Hepatocyte (in vitro differentiated cells): Measurements from ENCODE around the gene NANOG.

Experiments used
- EZH2phosphoT487 ChIP-seq: fragments of 200-600 bp; sonication (generic); IDR thresholded peaks from one replicate; pipeline ENCODE4 v1.6.1; 2018; ENCODE audit warnings: antibody characterized with exemption, mild to moderate bottlenecking, low read depth, moderate library complexity; ENCODE audit not compliant: unreplicated experiment, severe bottlenecking
- TF ChIP-seq, protein P1 (sequence below): fragments of 200-600 bp; sonication (generic); IDR thresholded peaks from 2 replicates; pipeline ENCODE4 v1.5.1; 2016; ENCODE audit warnings: antibody characterized with exemption, mild to moderate bottlenecking; ENCODE audit not compliant: poor library complexity

DNA sequence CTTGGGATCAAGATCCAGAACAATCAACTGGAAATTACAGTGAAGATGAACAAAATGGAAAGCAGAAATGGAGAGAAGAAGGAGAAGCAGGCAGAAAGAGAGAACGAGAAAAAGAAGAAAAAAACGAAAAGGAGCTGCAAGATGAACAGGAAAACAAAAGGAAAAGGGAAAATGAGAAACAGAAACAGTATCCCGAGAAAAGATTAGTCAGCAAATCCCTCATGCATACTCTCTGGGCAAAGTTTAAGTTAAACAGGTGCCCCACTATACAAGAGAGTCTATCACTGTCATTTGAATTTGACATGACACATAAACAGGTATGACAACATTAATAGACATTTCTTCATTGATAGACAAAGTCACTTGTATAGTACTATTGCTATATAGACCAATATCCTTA, 19.2 kb upstream of the NANOG start:
- TF ChIP-seq, protein P1, sequence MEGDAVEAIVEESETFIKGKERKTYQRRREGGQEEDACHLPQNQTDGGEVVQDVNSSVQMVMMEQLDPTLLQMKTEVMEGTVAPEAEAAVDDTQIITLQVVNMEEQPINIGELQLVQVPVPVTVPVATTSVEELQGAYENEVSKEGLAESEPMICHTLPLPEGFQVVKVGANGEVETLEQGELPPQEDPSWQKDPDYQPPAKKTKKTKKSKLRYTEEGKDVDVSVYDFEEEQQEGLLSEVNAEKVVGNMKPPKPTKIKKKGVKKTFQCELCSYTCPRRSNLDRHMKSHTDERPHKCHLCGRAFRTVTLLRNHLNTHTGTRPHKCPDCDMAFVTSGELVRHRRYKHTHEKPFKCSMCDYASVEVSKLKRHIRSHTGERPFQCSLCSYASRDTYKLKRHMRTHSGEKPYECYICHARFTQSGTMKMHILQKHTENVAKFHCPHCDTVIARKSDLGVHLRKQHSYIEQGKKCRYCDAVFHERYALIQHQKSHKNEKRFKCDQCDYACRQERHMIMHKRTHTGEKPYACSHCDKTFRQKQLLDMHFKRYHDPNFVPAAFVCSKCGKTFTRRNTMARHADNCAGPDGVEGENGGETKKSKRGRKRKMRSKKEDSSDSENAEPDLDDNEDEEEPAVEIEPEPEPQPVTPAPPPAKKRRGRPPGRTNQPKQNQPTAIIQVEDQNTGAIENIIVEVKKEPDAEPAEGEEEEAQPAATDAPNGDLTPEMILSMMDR = no peak
- TF ChIP-seq EZH2phosphoT487 = no peak
